ENCODE data around the gene IRF2BPL. TPM values are rescaled to one million over a fixed set of nuclear protein-coding genes. Genes with fewer than 3 reads are reported as not detected.
A peak's percentile ranks its signal among the peaks of the same experiment; 100 is the strongest.

Gene IRF2BPL
- total and polyA plus RNA-seq, 9 of the 15 experiments (the other 6 are each of a cell fraction or from before 2014, with no cell fraction given) = 0.52 to 21.6 (median 2.5) TPM

DNA sequence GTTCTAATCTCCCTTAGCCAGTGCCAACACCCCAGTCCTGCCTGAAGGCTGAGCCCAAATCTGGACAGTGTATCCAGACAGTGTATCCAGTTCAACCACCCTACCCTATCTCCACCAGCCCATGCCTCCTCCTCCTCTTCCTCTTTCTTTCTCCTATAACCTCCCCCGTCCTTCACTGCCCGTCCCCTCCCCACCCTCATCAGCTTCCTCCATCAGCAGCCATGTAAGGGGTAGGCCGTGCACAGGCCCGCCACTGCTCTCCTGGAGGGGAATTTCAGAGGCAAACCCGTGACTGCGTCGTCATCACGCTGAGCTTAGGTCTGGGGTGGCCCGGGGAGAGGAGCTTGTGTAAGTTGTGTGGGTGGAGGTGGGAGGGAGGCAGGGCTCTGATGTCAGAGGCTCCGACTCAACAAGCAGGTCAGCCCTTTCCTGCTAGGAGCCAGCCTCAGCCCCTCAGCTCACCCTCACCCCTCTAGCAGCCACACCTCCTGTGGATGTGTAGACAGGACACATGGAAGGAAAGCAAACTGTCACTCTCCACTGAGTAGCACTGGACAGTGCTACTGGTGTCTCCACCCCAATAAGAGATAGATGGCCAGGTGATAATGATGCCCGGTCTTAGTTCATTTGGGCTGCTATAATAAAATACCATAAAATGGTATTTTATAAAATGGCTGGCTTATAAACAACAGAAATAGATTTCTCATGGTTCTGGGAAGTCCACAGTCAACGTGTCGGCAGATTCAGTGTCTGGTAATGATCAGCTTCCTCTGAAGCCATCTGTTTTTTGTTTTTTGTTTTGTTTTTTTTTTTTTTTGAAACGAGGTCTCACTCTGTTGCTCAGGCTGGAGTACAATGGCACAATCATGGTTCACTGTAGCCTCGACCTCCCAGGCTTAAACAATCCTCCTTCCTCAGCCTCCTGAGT is 50.5 kb downstream of the IRF2BPL start (continued):
- TF ChIP-seq ZNF212 (CRISPR knock-in tag; IDR thresholded peaks at IDR 0.05) (no peak), HMGN3 (IDR thresholded peaks at IDR 0.05; ENCODE audit: borderline replicate concordance, extremely low read depth, insufficient read length, low read depth, low read length) (no peak), ZBTB26 (CRISPR knock-in tag; IDR thresholded peaks at IDR 0.05) (peak; percentile 51; the same call in 1 of the 2 replicates), ZNF77 (CRISPR knock-in tag; IDR thresholded peaks at IDR 0.05) (no peak), TSC22D4 (tag; IDR thresholded peaks at IDR 0.05) (no peak), YY1 (IDR thresholded peaks at IDR 0.05; ENCODE audit: borderline replicate concordance in 1 of 3, control insufficient read depth in 1 of 3, extremely low read depth in 1 of 3, insufficient read depth in 3 of 3, insufficient read length in 1 of 3, insufficient replicate concordance in 2 of 3, low read depth in 1 of 3, low read length in 2 of 3) (peak in 1 of 3 experiments; percentile 6), TEAD4 (IDR thresholded peaks at IDR 0.05; ENCODE audit: low read length) (no peak), TEAD4 (CRISPR knock-in tag; IDR thresholded peaks at IDR 0.05; ENCODE audit: borderline replicate concordance) (no peak), TAF15 (IDR thresholded peaks at IDR 0.05; ENCODE audit: low read depth, low read length) (no peak), MNT (conservative IDR thresholded peaks at IDR 0.05) (0 out of 4 replicates have a peak, but pooled peaks of 1 of the 2 experiments have one; percentile 25), ZNF398 (CRISPR knock-in tag; IDR thresholded peaks at IDR 0.05) (no peak), ZNF830 (CRISPR knock-in tag; IDR thresholded peaks at IDR 0.05) (no peak), ZNF512 (tag; IDR thresholded peaks at IDR 0.05) (no peak), NELFE (IDR thresholded peaks at IDR 0.05; ENCODE audit: insufficient read depth, insufficient read length) (no peak), NONO (IDR thresholded peaks at IDR 0.05; ENCODE audit: low read depth in 2 of 2, low read length in 1 of 2) (no peak), PCBP2 (IDR thresholded peaks at IDR 0.05; ENCODE audit: low read depth, low read length, poor library complexity, severe bottlenecking) (no peak)
- TF ChIP-seq, protein P1, sequence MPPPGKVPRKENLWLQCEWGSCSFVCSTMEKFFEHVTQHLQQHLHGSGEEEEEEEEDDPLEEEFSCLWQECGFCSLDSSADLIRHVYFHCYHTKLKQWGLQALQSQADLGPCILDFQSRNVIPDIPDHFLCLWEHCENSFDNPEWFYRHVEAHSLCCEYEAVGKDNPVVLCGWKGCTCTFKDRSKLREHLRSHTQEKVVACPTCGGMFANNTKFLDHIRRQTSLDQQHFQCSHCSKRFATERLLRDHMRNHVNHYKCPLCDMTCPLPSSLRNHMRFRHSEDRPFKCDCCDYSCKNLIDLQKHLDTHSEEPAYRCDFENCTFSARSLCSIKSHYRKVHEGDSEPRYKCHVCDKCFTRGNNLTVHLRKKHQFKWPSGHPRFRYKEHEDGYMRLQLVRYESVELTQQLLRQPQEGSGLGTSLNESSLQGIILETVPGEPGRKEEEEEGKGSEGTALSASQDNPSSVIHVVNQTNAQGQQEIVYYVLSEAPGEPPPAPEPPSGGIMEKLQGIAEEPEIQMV (tag; conservative IDR thresholded peaks at IDR 0.05; ENCODE audit: low read depth) = no peak

Data from K562 (cell line).